NCI-H2029 treated with DMSO at 0.1 percent for 48 hours (cell line): Measurements from ENCODE around the gene DTNB.

Source experiments
- DNase-seq: peaks from one replicate; lab custom pipeline; 2025; lab: John Stamatoyannopoulos, UW

The DTNB gene

GRCh38 chr2:25497229-25497917 lies 176.0 kb downstream of the DTNB start:
- DNase-seq: no peak

- no peak for DNase-seq
Measured at GRCh38 chr2:25494616-25495015, 178.8 kb downstream of the DTNB start.

DNA sequence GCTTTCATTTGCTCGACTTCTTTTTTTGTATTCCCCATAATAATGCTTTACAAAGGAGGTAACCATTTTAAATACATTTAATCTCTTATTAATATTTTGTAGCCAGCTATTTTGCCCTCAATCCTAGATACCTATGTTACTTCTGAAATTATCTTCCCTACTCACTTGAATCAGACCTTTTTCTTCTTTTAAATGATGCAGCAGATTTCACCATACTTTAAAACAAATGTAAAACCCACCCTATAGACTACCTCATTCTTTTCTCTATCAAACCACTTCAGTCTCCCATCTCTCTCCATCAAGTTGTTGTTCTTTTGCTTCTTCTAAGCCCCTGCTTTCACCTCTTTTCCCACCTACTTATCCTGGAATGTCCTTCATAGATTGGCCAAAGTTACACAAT lies 180.2 kb downstream of the DTNB start:
- DNase-seq: no peak

GRCh38 chr2:25492726-25493125 lies 180.7 kb downstream of the DTNB start:
- DNase-seq: no peak

- peak; percentile 44 for DNase-seq
Measured at GRCh38 chr2:25491966-25492532, 181.3 kb downstream of the DTNB start.

GRCh38 chr2:25491003-25491696 lies 182.2 kb downstream of the DTNB start:
- DNase-seq: no peak

DNA sequence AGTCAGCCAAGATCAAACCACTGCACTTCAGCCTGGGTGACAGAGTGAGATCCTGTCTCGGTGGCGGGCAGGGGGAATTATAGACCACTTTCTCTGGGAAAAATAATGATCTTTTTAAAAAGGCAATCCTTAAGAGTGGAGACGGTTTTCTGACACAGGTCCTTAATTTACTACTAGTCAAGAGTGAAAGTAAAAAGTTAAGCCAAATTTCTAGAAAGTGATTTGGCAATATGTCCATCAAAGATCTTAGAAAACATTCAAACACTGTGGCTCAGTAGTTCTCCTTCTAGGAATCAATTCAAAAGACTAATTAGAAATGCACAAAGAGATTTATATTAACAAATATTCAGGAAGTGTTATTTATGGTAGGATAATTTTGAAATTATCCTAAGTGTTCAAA lies 183.2 kb downstream of the DTNB start:
- DNase-seq: no peak

GRCh38 chr2:25489631-25490030 lies 183.7 kb downstream of the DTNB start:
- DNase-seq: no peak

DNA sequence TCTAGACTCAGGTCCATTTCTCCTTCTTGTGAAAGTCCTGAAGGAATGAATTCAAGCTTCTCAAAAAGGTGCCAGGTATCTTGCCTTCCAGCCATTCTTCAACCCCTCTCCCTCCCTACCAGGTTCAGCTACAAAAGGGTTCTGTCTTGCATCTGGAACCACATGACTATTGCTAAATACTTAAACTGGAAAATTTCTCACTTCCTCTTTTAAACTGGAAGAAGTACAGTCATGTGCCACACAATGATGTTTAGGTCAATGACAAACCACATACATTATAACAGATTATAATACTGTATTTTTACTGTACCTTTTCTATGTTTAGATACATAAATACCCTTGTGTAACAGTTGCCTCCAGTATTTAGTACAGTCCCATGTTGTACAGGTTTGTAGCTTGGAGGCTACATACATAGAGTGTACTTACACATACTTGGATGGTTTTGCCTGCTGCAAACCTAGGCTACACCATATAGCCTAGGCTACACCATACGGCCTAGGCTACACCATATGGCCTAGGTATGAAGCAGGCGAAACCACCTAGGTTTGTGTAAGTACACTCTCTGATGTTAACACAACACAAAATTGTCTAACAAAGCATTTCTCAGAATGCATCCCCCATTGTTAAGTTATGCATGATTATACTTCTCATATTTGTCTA lies 189.6 kb downstream of the DTNB start:
- no peak for DNase-seq

DNA sequence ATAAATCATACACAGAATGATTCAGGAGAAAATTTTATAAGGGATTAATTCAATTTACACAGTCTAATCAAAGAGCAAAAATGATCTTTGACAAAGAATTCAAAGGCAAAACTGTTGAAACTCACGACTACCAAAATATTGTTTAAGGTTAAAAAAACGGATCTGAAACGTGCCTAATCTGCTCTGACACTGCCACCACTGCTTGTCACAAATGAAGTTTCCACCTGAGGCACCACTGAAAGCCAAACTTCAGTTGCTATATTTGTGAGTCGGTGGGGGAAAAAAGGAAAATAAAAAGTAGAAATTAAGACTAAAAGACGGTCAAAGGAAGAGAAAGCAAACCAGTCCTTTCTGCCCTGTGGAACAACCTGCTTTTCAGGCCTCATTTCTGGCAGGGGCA lies 191.0 kb downstream of the DTNB start:
- DNase-seq: no peak

- no peak for DNase-seq
Measured at GRCh38 chr2:25481381-25482300, 191.7 kb downstream of the DTNB start.

- DNase-seq: no peak
Measured at GRCh38 chr2:25480561-25480960, 192.8 kb downstream of the DTNB start.

- DNase-seq: no peak
Measured at GRCh38 chr2:25479761-25480160, 193.6 kb downstream of the DTNB start.

- DNase-seq: no peak
Measured at GRCh38 chr2:25478736-25479135, 194.6 kb downstream of the DTNB start.

GRCh38 chr2:25473758-25474340 lies 199.5 kb downstream of the DTNB start:
- DNase-seq: peak; percentile 38

DNA sequence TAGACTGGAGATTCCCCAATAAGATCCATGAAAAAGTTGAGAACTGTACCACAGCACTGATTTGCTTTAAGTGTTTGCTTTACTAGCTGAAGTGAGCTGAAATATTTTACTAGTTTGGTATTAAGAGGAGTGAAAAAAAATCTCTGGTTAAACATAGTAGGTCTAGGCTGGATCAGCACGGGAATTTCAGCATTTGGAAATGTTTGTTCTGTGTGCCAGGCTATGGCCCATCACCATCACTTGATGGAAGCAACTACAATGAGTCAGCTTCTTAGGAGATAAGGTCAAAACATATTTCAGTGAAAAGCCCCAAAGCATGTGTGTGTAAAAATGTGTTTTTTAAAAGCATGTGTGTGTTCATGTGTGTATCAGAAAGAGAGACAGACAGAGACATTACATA lies 200.2 kb downstream of the DTNB start:
- DNase-seq: no peak

- DNase-seq: no peak
Measured at GRCh38 chr2:25470806-25471205, 202.6 kb downstream of the DTNB start.

DNA sequence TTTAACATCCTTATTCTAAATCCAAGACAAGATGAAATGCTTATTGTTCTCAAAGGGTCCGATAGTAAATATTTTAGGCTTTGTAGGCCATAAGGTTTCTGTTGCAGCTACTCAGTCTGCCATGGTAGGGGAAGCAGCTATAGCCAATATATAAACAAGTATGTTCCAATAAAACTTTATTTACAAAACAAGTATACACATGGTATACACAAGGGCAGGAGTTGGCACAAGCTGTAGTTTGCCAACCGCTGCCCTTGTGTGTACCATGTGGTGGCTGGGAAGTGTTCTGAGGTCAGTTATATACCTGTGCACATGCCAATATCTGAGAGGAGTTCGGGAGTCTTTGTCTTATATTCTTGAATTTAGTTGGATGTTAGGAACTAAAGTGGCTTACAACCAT lies 205.6 kb downstream of the DTNB start:
- DNase-seq: no peak

DNA sequence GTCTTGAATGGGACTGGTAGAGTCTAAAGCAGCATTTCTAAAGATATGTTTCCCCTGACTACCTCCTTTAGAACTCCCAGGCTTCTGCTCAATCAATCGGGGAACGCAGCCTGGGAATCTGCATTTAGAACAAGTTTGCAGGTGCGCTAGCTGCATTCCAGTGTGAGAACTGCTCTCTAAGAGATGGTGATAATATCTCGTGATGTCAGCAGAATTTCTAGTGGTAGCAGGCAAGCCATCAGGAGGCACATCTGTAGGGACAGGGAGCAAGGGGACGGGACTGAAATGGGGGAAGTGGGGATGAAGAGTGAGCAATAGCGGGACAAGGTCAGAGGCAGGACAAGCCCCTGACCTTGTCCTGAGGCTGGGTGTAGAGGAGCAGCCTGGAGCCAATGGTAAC lies 211.4 kb downstream of the DTNB start:
- no peak for DNase-seq

GRCh38 chr2:25460261-25460905 lies 213.0 kb downstream of the DTNB start:
- no peak for DNase-seq
